K562 (cell line): Measurements from ENCODE around the gene KNSTRN. TPM values are rescaled to one million over a fixed set of nuclear protein-coding genes. Genes with fewer than 3 reads are reported as not detected.

ENCODE experiments used
- PRPF4 ChIP-seq: fragments of 200-400 bp; formaldehyde crosslinking; IDR thresholded peaks from one replicate; pipeline ENCODE4 v1.6.1; 2017; ENCODE audit warnings: low read length, low read depth, mild to moderate bottlenecking; ENCODE audit not compliant: insufficient read depth, poor library complexity, severe bottlenecking
- RCOR1 ChIP-seq, 2 experiments: IDR thresholded peaks; 2 replicates each; pipeline ENCODE4 v1.6.1; 2012; ENCODE audit warnings: low read depth in 2 of 2, low read length in 2 of 2, borderline replicate concordance in 1 of 2, improper control_type of control experiment in 1 of 2
- TCF3 ChIP-seq: sonication (generic); formaldehyde crosslinking; IDR thresholded peaks from 2 replicates; pipeline ENCODE4 v1.4.0; 2020; ENCODE audit warnings: mild to moderate bottlenecking, missing genetic modification reagents
- TEAD4 ChIP-seq, 2 experiments: sonication (generic) in 1 of 2; formaldehyde crosslinking in 1 of 2; IDR thresholded peaks; 2 replicates each; pipeline versions ENCODE4 v1.6.1 to v1.8.0; 2012 to 2022; ENCODE audit warnings: borderline replicate concordance in 1 of 2, inconsistent platforms in 1 of 2, low read length in 1 of 2, mild to moderate bottlenecking in 1 of 2, missing genetic modification reagents in 1 of 2
- ZFP1 ChIP-seq: fragments of 450-650 bp; formaldehyde crosslinking; IDR thresholded peaks from 2 replicates; pipeline ENCODE4 v1.4.0; 2020; ENCODE audit warnings: mild to moderate bottlenecking, mixed read lengths
- polyA plus RNA-seq, 8 experiments: library from polyadenylated mRNA; depleted of rRNA in 4 of 8; stranded (reverse) in 5 of 8; unstranded in 3 of 8; fragments of >200 nt; fragmentation: Nextera tagmentation in 2 of 8; fragmentation: Illumina TruSeq in 1 of 8; extraction: Ambion mirVana in 2 of 8; extraction: Trizol in 1 of 8; gene quantifications; 2 replicates each; pipeline versions ENCODE4 v1.2.1 to v1.2.3, GENCODE V29; 2011 to 2014; ENCODE audit warnings: inconsistent platforms in 1 of 8, missing spikeins in 1 of 8
- total RNA-seq, 7 experiments: library from RNA; depleted of rRNA in 6 of 7; stranded (reverse); fragments of >200 nt in 6 of 7; fragmentation: Illumina TruSeq in 2 of 7; extraction: Trizol in 2 of 7; gene quantifications; 2 replicates each; pipeline versions ENCODE4 v1.2.1 to v1.2.3, GENCODE V29; 2011 to 2021; ENCODE audit warnings: low replicate concordance in 1 of 7
- TF ChIP-seq, protein P1 (sequence below), 2 experiments: fragments of 450-650 bp; formaldehyde crosslinking in 1 of 2; IDR thresholded peaks; 2 replicates each; pipeline versions ENCODE4 v1.4.0 to v1.6.1; 2014 to 2020; ENCODE audit warnings: mild to moderate bottlenecking in 2 of 2, borderline replicate concordance in 1 of 2, low read depth in 1 of 2
- TF ChIP-seq, protein P2 (sequence below): fragments of 250-450 bp; sonication (Bioruptor Pico); IDR thresholded peaks from 2 replicates; pipeline ENCODE4 v1.8.0; 2021; ENCODE audit warnings: mild to moderate bottlenecking, moderate library complexity
- TF ChIP-seq, protein P3 (sequence below): sonication (generic); formaldehyde crosslinking; IDR thresholded peaks from 2 replicates; pipeline ENCODE4 v1.8.0; 2022; ENCODE audit warnings: missing genetic modification reagents, mild to moderate bottlenecking, moderate library complexity, borderline replicate concordance
- TF ChIP-seq, protein P4 (sequence below): sonication (generic); formaldehyde crosslinking; IDR thresholded peaks from 2 replicates; pipeline ENCODE4 v1.8.0; 2022; ENCODE audit warnings: mild to moderate bottlenecking, missing genetic modification reagents

KNSTRN gene
- total and polyA plus RNA-seq, 9 of the 15 experiments (the other 6 are each of a cell fraction or from before 2014, with no cell fraction given) = 48.7 to 88.2 (median 66.3) TPM

DNA sequence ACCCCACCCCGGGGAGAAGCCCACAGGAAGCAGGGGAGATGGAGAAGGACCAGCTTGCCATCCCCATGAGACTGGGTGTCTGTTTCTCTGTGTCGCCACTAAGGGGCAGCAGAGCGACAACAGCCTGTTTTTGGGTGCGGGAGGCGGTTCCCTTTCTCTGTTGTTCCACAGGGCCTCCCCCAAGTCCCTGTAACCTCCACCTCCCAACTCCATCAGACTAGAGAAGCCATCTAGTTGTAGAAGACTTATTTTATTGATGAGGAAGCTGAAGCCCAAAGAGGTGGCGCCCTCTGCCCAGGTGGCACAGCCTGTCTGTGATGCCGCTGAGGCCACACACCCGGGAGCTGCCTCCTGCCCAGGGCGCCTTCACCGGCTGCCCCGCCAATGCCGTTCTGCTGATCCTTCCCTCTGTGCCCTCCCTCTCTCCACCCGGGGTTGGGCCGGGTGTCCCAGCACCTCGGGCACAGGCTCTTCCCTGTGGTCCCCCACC, 37.8 kb upstream of the KNSTRN start (continued):
- TF ChIP-seq, protein P1, sequence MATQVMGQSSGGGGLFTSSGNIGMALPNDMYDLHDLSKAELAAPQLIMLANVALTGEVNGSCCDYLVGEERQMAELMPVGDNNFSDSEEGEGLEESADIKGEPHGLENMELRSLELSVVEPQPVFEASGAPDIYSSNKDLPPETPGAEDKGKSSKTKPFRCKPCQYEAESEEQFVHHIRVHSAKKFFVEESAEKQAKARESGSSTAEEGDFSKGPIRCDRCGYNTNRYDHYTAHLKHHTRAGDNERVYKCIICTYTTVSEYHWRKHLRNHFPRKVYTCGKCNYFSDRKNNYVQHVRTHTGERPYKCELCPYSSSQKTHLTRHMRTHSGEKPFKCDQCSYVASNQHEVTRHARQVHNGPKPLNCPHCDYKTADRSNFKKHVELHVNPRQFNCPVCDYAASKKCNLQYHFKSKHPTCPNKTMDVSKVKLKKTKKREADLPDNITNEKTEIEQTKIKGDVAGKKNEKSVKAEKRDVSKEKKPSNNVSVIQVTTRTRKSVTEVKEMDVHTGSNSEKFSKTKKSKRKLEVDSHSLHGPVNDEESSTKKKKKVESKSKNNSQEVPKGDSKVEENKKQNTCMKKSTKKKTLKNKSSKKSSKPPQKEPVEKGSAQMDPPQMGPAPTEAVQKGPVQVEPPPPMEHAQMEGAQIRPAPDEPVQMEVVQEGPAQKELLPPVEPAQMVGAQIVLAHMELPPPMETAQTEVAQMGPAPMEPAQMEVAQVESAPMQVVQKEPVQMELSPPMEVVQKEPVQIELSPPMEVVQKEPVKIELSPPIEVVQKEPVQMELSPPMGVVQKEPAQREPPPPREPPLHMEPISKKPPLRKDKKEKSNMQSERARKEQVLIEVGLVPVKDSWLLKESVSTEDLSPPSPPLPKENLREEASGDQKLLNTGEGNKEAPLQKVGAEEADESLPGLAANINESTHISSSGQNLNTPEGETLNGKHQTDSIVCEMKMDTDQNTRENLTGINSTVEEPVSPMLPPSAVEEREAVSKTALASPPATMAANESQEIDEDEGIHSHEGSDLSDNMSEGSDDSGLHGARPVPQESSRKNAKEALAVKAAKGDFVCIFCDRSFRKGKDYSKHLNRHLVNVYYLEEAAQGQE (IDR thresholded peaks at IDR 0.05; ENCODE audit: borderline replicate concordance) = peak; percentile 72
- TF ChIP-seq, protein P1 (CRISPR knock-in tag; IDR thresholded peaks at IDR 0.05; ENCODE audit: low read depth) = no peak
- TF ChIP-seq, protein P2, sequence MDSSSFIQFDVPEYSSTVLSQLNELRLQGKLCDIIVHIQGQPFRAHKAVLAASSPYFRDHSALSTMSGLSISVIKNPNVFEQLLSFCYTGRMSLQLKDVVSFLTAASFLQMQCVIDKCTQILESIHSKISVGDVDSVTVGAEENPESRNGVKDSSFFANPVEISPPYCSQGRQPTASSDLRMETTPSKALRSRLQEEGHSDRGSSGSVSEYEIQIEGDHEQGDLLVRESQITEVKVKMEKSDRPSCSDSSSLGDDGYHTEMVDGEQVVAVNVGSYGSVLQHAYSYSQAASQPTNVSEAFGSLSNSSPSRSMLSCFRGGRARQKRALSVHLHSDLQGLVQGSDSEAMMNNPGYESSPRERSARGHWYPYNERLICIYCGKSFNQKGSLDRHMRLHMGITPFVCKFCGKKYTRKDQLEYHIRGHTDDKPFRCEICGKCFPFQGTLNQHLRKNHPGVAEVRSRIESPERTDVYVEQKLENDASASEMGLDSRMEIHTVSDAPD (CRISPR knock-in tag) = no peak
- TF ChIP-seq ZFP1 (CRISPR knock-in tag) (no peak), TCF3 (CRISPR knock-in tag) (no peak), TEAD4 (IDR thresholded peaks at IDR 0.05; ENCODE audit: low read length) (no peak), TEAD4 (CRISPR knock-in tag; IDR thresholded peaks at IDR 0.05; ENCODE audit: borderline replicate concordance) (no peak), PRPF4 (no peak), RCOR1 (IDR thresholded peaks at IDR 0.05; ENCODE audit: borderline replicate concordance in 1 of 2, low read depth in 2 of 2, low read length in 2 of 2) (0 out of 4 replicates have a peak, but pooled peaks of 1 of the 2 experiments have one; percentile 49)
- TF ChIP-seq, protein P3, sequence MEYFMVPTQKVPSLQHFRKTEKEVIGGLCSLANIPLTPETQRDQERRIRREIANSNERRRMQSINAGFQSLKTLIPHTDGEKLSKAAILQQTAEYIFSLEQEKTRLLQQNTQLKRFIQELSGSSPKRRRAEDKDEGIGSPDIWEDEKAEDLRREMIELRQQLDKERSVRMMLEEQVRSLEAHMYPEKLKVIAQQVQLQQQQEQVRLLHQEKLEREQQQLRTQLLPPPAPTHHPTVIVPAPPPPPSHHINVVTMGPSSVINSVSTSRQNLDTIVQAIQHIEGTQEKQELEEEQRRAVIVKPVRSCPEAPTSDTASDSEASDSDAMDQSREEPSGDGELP (CRISPR knock-in tag) = peak; percentile 24; the same call in 1 of the 2 replicates
- TF ChIP-seq, protein P4, sequence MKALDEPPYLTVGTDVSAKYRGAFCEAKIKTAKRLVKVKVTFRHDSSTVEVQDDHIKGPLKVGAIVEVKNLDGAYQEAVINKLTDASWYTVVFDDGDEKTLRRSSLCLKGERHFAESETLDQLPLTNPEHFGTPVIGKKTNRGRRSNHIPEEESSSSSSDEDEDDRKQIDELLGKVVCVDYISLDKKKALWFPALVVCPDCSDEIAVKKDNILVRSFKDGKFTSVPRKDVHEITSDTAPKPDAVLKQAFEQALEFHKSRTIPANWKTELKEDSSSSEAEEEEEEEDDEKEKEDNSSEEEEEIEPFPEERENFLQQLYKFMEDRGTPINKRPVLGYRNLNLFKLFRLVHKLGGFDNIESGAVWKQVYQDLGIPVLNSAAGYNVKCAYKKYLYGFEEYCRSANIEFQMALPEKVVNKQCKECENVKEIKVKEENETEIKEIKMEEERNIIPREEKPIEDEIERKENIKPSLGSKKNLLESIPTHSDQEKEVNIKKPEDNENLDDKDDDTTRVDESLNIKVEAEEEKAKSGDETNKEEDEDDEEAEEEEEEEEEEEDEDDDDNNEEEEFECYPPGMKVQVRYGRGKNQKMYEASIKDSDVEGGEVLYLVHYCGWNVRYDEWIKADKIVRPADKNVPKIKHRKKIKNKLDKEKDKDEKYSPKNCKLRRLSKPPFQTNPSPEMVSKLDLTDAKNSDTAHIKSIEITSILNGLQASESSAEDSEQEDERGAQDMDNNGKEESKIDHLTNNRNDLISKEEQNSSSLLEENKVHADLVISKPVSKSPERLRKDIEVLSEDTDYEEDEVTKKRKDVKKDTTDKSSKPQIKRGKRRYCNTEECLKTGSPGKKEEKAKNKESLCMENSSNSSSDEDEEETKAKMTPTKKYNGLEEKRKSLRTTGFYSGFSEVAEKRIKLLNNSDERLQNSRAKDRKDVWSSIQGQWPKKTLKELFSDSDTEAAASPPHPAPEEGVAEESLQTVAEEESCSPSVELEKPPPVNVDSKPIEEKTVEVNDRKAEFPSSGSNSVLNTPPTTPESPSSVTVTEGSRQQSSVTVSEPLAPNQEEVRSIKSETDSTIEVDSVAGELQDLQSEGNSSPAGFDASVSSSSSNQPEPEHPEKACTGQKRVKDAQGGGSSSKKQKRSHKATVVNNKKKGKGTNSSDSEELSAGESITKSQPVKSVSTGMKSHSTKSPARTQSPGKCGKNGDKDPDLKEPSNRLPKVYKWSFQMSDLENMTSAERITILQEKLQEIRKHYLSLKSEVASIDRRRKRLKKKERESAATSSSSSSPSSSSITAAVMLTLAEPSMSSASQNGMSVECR (CRISPR knock-in tag) = 0 out of 2 replicates have a peak, but pooled peaks have one; percentile 44
